GM19099 (cell line): ENCODE results near the gene ABCA2.

Source experiments
- POLR2A ChIP-seq: IDR thresholded peaks from 3 replicates; pipeline ENCODE4 v1.6.1; 2011; ENCODE audit warnings: low read depth; ENCODE audit not compliant: insufficient read length; ENCODE audit errors: extremely low read depth

ABCA2 gene

DNA sequence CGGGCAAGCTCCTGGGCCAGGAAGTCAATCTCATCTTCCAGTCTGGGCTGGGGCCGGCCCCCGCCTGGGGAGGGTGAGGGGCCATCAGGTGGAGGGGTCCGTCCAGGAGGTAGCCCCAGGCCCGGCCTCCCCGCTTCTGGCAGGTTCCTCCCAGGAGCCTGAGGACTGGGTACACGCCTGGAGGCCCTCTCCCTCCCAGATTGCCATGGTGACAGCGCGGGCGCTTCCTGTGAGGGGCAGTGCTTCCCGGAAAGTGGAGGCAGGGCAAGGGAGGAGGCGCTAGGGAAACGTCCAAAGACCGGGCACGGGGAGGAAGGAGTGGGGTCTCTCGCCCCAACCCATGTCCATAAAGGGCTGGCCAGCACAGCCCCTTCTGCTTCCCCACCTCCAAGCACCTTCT, 13.1 kb upstream of the ABCA2 start:
- TF ChIP-seq POLR2A = no peak

DNA sequence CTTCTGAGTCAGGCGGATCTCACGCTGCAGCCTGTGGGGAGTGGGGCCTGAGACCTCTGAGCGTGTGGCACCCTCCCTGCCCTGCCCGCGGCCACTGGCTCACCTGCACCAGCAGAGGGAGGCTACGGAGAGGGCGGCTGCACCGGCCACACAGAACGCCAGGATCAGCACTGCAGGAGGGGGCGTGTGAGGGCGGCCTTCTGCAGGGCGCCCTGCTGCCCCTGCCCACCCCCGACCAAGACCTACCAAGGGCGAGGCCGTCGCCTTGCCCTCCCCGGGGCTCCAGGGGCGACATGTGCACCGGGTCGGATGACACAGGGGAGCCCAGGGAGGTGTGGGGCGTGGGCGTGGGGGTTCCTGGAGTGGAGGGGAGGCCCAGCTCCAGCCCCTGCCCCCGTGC, 12.5 kb upstream of the ABCA2 start:
- TF ChIP-seq POLR2A = no peak

DNA sequence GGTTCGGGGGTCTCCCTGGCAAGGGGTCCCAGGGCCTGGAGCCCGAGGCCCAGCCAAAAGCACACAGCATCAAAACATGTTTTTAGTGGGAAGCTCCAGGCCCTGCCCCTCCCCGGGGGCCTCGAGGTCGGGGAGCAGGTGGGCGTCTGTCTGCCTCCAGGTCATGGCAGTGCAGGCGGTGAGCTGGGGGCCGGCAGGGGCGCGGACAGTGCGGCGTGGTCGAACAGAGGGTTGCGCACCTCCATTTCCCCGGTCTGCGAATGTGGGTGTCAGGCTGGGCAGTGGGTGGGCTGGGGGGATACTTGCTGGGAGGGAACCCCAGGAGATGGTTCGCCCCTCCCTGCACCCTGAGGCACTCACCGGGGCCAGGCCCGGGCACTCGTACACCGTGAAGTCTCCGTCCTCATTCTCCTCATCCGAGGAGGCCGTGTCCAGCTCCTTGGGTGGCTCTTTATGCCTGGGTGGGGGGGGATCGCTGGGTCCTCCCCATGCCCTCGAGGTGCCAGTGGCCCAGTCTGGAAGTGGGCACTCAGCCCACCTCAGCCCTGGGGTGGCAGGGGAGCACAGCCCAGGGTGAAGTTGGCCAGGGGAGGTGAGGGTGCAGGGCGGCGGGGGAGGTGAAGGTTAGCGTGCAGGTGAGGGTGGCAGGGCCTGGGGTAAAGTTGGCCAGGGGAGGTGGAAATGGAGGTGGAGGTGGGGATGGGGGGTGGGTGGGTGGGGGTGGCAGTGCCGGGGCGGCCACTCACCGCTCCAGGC, 11.8 kb upstream of the ABCA2 start:
- TF ChIP-seq POLR2A = no peak

DNA sequence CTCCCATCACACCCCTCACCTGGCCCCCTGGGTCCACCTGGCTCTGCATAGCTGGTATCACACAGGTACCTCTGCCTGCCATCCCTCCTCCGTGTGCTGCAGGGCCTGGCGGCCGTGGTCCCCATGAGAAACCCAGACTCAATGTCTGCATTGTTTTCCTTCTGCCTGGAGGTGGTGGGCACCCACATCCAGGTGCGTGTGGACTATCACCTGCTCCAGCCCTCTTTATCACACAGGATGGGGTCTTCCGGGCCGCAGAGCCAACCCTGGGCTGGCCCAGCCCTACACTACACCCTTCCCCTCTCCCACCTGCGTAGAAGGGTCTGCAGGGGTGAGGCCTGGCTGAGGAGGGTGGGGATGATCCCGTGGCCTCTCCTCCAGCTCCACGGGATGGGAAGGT, 10.9 kb upstream of the ABCA2 start:
- TF ChIP-seq POLR2A = no peak

DNA sequence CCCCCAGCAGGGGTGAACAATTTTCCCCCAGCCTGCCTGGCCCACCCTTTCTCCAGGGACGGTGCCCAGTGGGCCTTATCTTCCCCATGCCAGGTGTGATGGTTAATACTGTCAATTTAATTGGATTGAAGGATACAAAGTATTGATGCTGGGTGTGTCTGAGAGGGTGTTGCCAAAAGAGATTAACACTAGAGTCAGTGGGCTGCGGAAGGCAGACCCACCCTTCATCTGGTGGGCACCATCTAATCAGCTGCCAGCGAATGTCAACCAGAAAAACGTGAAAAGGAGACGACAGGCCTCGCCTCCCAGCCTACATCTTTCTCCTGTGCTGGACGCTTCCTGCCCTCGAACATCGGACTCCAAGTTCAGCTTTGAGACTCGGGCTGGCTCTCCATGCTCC, 9.4 kb upstream of the ABCA2 start:
- TF ChIP-seq POLR2A = no peak

DNA sequence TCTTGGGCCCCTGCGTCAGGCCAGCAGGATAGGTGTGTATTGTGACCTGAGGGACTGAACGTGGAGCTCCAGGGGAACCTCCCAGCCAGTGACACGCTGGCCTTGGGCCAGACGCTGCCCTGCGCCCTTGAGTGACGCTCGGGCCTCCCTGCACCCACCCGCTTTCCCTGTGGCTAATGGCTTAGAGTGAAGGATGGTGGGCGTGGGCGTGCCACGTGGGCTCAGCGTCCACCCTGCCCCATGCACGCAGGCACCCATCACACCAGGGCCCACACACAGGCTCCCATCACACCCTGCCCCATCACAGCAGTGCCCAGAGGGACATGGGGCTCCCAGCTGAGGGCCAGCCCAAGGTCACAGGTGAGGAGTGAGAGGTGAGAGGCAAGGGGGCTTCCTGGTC, 9.0 kb upstream of the ABCA2 start:
- TF ChIP-seq POLR2A = no peak

DNA sequence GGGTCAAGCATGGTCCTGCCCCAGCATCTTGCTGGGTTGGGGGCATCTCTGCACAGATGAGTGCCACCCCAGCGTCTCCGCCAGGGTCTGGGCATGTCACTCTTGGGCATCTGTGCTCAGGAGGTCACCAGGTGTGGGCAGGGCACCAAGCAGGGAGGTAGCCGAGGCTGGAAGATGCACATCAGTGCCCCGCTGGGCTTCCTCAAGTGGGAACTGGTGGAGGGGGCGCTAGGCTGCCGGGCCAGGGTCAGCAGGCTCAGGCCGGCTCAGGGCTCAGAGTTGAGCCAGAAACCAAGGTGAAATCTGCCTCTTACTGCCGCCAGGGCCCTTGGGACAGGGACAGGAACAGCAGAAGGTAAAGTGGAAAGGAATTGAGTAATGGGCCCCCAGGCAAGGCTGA, 7.9 kb upstream of the ABCA2 start:
- no peak for TF ChIP-seq POLR2A

DNA sequence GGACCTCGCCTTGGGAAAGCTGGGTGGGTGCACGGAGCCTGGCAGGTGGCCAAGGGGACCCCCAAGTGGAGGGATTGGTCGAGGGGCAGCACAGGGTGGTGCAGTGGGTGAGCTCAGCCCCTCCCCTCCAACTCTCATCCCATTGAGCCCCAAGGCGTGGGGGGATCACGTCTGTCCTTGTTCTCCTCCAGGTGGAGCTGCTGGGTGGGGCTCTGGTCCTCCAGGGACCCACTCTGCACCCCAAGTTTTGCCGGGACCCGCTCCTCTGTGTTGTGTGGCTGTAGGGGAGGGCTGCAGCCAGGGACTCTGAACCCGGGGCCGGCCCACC, 7.4 kb upstream of the ABCA2 start:
- no peak for TF ChIP-seq POLR2A

DNA sequence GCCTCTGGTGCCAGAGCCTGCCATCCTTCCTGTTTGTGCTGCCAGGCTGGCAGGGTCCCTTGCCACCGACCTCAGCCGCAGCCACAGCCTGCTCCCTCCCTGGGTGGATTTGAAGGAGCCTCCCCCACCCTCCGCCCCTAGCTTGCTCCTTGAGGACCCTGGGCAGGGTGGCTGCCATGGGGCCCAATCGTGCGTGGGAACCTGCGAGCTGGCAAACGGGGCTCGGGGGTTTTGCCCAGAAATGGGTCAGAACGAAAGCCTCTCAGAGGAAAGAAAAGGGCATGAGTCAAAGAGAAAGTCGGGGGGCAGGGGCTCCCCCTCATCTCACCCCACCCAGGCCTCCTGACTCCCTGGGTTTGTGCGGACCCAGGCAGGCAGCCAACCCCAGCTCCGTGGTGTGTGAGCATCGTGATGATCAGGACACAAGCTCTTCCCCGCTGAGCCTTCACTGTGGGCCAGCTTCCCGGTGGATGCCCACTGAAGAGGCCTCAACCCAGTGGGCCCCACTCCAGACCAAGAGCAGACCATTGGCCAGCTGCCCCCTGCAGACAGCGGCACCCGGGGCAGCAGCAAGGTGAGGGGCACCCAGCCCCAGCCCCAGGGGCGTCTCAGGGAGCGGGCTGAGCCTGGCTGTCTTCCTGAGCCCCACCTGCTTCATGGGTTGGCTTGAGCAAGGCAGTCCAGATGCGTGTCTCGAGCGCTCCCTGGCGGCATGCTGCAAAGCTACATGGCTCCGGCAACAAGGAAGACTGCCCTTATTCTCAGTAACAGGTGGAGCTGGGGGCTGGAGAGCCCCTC, 6.9 kb upstream of the ABCA2 start:
- TF ChIP-seq POLR2A = no peak

DNA sequence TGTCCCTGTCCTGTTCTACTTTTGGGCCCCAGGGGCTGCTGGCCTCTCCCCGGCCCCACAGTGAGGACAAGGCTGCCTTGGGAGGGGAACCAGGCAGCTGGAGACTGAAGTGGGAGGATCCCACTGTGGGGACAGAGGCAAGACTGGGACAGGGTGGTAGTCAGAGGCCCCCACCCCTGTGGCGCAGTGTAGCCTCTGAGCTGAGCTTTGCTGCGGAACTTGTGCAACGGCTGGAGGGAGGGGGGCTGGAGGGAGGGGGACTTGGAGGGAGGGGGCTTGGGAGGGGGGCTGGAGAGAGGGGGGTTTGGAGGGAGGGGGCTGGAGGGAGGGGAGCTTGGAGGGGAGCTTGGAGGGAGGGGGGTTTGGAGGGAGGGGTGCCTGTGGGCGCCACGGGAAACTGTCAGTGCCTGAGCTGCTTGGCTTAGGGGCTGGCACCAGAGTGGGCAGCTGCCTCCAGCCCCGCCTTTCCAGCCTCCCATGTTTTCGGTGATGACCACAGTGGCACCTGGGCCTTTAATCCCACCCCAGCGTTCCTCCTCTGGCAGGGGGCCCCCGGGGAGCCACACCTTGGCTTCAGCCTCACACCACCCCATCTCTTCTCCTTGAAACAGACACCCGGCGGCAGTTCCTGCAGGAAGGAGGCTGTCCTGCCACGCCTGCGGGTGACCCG, 6.1 kb upstream of the ABCA2 start:
- TF ChIP-seq POLR2A = no peak

DNA sequence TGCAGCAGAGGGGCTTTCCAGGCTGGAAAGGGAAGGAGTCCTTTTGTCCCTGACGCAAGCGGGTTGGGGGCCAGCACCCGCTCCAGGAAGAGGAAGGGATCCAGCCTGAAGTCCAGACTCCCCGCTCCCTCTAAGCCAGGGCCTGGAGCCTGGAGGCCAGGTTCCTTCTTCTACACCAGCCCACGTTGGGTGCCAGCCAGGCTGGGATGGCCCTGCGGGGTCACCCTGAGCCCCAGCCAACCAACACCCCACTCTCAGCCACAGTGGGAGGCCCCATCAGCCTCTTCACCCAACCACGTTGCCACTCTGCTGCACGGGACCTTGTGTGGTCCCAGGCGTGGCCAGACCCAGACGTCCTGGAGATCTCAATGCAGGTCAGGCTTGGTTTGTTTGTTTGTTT, 4.8 kb upstream of the ABCA2 start:
- TF ChIP-seq POLR2A = no peak

DNA sequence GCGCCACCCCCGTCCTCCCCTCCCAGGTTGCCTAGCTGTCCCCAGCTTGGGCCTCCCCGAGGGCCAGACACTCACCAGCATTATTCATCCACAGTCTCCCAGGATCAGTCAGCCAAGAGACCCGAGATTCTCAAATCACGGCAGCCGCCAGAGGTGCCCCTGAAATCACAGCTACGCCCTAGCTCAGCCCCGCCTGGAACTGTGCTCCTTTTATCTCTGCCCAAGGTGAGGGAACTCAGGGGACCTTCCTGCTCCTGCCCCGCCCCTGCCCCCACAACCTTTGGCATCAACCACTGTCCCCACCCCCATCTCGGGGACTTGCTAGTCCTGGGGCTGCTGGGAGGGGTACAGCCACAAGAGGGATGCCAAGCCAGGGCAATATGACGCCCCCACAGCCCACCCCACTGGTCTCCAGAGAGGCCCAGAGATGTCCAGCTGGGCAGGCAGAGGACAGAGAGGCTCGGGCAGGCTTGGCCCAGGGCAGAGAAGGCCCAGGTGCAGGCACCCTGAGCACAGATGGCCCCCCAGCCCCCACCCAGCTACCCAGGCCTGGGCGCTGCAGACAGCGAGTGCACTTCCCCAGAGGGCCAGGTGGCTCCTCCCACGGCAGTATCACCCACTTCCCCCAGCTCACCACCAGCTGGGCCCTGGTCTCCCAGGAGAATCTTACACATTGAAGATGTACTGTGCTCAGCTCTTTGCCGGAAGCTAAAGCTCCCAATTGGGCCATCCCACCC, 4.0 kb upstream of the ABCA2 start, which contains the start of gene FUT7:
FUT7 (minus strand) TSS at position 185 of the 737 bp plus-strand sequence; CDS start at position 88, 97 bp downstream.
- no peak for TF ChIP-seq POLR2A

DNA sequence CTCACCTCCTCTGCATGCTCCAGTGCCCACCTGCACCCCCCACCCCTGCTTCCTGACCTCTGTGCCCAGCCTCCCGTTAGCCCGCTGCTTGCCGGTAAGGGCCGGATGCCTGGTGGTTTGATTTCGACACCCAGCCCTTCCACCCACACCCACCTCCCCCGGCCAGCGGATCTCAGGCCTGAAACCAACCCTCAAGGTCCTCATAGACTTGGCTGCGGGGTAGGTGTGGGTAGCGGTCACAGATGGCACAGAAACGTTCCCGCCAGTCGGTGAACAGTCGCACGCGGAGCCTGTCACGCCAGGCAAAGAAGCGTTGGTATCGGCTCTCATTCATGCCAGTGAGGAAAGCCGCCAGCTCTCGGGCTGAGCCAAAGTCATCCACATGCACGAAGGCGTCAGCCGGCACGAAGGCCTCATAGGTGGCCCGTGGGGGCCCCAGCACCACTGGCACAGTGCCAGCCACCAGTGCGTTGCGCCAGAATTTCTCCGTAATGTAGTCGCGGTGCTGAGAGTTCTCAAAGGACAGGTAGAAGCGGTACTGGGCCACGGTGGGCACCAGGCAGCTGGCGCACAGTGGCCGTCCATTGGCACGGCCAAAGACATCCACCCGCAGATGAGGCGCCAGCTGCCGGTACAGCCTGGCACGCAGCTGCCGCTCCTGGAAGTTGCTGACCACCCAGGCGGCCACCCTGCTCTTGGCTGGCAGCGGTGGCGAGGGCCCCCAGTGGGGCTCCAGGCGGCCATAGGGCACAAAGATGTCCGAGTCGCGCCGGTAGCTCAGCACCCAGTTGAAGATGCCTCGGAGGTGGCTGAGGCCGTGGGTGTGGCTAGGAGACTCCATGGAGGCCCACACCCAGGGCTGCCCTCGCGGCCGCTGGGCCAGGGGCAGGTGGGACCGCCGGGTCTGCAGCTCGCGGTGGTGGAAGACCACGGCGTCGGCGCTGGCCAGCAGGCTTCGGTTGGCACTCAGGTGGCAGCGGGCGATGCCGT, 2.8 kb upstream of the ABCA2 start:
- no peak for TF ChIP-seq POLR2A

DNA sequence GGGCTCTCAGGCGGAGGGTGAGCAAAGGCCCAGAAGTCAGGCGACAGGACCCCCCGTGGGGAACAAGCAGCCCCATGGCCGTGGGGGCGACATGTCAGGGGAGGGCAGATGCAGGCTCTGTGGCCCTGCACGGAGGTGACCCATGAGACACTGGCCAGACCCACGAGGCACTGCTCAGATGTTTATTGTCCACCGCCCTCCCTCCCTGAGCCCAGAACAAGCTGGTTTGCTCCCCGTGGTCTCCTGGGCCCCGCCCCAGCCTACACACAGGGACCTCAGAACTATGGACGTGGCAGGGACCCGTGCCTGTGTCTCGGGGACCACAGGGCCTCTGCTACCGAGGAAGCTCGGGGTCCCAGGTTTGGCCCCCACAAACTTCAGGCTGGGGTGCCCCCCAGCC, 2.0 kb upstream of the ABCA2 start:
- no peak for TF ChIP-seq POLR2A
